ENCODE data around the gene CEBPB.

Gene CEBPB

DNA sequence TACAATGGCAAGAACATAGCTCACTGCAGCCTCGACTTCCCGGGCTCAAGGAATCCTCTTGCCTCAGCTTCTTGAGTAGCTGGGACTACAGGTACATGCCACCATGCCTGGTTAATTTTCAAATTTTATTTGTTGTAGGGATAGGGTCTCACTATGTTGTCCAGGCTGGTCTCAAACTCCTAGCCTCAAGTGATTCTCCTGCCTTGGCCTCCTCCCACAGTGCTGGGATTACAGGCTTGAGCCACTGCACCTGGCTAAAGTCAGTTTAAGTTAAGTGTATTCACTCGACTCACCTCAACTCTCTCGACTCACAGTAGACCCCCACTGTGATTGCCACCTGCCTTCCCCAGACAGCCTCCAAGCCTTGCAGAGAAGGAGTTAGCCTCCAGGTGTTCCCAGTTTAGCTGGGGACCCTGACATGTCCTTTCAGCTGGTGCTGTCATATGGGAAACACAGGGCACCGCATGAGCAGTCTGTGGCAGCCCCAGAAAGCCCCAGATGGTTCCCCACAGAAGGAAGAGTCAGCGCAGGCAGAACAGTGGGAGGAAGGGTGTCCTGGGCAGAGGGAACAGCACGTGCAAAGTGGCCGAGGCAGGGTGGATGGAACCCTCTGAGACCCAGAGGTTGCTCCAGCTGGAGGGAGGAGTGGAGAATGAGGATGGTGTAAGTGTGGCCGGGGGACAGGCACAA is 40.4 kb downstream of the CEBPB start:
- no peak for DNase-seq

DNA sequence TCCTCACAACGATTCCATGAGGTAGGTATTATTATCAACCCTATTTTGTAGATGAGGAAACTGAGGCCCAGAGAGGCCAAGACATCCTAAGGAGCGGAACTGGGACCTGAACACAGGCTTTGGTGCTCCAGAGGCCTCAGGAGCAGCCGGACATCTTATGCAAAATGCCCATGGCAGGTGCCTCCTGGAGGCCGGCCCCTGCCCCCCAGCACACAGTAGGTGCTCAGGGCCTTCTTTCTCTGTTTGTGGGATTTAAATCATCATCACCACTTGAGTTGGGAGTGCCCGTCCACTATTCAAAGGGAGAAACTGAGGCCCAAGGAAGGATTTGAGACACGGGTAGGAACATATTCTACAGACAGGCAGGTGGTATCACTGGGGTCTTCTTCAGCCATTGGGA is 41.2 kb downstream of the CEBPB start:
- no peak for DNase-seq

DNA sequence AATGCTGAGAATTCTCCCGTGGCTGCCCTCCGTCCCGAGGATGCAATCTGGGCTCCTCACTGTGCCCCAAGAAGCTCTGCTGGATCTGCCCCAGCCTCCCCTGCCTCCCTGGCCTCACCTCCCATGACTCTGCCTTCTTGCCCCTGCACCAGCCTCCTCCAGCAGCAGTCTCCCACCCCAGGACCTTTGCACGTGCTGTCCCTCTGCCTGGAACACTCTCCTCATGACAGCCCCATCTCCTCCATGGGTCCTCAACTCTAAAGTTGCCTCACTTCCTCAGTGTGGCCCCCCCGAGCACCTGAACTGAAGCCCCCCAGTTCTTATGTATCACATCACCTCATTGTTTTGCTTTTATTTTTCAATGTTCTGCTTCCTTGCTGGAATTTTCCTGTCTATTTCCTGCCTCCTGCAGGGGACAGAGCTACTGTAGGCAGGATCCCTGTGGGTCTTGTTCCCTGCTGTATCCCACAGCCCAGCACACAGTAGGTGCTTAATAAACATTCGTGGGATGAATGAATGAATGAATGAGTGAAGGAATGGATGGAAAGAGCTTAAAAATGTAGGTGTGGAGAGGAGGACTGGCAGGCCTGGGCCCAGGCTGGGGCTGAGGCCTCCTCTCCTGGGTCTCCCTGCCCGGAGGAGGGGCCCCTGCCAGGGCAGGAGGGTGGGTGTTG is 42.2 kb downstream of the CEBPB start:
- DNase-seq: no peak

DNA sequence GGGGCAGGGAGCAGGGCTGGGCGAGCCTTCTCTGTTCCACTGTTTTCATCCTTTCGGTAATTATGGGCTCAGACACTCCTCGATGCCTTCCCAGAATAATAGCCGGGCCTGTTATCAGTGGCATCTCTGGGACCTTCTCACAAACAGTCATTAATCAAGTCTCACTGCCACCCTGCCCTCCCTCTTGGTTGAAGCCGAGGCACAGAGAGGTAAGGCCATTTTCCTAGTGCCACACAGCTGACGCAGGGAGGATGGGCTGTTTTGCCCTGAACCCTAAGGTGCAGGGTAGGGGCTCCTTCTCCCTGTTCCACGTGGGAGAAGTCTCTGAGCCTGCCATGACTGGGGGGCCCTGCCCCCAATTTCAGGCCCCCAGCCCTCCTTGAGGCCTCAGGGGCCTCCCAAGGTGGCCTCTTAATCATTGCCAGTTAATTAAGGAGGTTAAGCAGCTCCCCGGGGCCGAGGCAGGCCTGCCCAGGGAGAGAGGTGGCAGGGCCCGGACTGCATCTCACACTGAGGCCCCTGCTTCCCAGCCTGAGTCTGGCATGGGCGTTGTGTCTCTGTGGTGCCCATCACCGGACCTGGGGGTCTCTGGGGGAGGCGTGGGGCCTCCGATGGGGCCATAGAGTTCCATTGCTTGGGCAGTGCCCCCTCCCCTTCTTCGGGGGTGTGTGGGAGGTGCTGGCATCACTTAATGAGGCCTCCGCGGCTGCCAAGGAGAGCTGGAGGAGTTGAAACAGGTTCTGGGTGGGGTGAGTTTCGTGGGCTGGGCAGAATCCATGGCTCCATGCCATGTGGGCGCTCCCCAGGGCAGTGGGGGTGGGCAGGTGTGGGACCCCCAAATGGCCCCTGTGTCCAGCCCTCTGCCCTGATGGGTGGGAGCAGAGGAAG is 42.9 kb downstream of the CEBPB start:
- DNase-seq: no peak

DNA sequence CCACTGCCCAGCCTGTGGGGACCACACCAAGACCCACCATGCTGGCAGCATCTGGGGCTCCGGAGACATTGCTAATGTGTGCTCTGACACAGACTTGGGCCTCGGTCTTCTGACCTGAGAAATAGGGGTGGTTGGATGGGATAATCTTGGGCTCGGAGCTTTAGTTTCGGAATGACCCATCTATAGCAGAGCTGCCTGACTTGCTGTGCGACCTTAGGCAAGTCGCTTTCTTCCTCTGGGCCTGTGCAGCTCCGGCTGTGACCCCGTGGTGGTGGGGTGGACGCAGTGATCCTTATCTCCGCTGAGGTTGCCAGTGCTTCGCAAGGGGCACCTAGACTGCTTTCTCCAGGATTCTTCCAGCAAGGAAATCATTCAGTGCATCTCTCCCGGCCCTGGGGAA is 43.7 kb downstream of the CEBPB start:
- DNase-seq: no peak

DNA sequence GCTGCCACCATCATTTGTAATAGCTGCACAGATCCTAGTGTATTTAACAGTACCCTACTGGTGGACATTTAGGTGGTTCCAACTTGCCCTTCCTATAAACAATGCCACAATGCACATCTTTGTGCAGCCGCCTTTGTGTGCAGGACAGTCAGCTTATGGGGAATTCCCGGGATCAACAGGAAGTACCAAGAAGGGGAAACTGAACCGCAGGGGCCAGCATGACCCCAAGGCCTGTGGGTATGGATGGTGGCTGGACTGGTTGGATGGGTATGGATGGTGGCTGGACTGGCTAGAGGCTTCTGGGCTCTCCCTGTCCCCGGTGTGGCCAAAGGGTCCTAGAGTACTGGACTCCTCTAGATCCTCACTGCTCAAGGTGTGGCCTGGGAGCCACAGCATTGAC is 46.7 kb downstream of the CEBPB start:
- DNase-seq: no peak

DNA sequence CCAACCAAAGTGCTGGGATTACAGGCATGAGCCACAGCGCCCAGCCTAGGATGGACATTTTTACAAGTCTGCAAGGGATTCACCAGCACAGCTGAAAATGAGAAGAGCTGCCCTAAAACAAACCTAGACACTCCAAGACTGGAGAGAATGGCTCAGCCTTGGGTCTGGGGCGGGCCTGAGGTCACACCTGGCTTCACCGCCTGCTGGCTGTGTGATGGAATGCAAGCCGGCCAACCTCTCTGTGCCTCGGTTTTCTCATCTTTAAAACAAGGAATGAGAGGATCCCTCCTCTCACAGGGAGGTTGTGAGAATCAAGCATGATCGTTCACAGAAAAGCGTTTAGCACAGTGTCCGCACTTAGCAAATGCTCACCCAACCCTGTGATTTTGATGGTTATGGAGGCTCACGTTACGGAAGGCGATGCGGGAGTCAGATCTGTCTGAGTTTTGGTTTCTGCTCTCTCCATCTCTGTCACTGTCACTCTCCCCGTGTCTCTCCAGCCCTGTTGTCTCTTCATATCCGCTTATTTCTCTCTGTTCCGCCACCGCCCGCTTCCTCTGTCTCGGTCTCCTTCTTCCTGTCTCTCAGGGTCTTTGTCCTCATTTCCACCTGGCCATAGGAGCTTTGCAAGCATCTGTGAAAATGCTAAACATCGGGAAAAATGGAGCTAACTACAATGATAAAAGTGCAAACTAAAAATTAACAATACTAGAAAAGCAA is 47.6 kb downstream of the CEBPB start:
- no peak for DNase-seq

DNA sequence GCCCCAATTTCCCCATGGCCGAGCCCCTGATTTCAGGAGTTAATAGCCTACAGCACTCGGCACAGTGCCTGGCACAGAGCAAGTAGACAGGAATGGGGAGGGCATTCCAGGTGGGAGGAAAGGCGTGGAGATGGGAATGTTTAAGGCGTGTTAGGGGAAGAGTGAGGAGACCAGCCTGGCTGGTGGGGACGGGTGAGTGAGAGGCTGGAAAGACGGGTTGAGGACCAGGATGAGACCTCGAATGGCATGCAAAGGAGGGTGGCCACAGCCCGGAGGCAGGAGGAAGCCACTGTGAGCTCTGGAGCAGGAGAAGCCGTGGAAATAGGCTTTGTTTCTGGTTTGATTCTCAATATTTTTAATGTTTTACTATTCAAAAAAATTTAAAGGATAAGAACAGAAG is 49.5 kb downstream of the CEBPB start:
- DNase-seq: no peak

DNA sequence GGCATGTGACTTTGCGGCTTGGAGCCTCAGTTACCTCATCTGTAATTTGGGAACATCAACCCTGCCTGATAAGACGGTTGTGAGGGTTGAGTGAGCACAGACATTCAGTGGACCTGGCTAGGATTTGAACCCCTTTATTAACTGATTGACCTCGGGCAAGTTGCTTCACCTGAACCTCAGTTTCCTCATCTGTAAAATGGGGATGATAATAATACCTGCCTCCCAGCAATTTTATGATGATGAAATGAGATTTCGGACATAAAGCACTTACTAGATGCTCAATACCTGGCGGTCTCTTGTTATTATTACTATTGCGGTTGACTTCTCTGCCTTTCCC is 51.5 kb downstream of the CEBPB start:
- no peak for DNase-seq

Data from amniotic stem cell (primary cell).